BJ (cell line): ENCODE data around the gene KDM4C. TPM values are rescaled to one million over a fixed set of nuclear protein-coding genes. Genes with fewer than 3 reads are reported as not detected.

Source experiments
- CTCF ChIA-PET: fragments of 350-600 bp; formaldehyde crosslinking; extraction: SDS; loops from one replicate; lab custom pipeline; 2021; ENCODE audit warnings: antibody characterized with exemption, inconsistent platforms; lab: Yijun Ruan, JAX
- POLR2A ChIA-PET: fragments of 300-600 bp; sonication (Branson Sonifier 250); formaldehyde crosslinking; extraction: SDS; loops from one replicate; lab custom pipeline; 2021; ENCODE audit warnings: antibody characterized with exemption; lab: Charles Lee
- DNase-seq: peaks from one replicate; pipeline ENCODE4 v3.0.0-alpha.2; 2011; ENCODE audit warnings: low read depth
- H3K27me3 ChIP-seq: 2 replicates; pipeline ENCODE4 v1.6.0; 2011; ENCODE audit warnings: low read length; ENCODE audit not compliant: control insufficient read depth, insufficient read depth
- H3K36me3 ChIP-seq: 2 replicates; pipeline ENCODE4 v1.5.1; 2011; ENCODE audit warnings: low read length; ENCODE audit not compliant: control insufficient read depth, insufficient read depth
- H3K4me3 ChIP-seq: 2 replicates; pipeline ENCODE4 v1.5.1; 2011; ENCODE audit warnings: low read depth, mild to moderate bottlenecking, control low read depth, low read length
- polyA plus RNA-seq: library from polyadenylated mRNA; depleted of rRNA; stranded (reverse); fragments of >200 nt; gene quantifications from 2 replicates; pipeline ENCODE4 v1.2.3, GENCODE V29; 2011
- TF ChIP-seq, protein P1 (sequence below): IDR thresholded peaks from 2 replicates; pipeline ENCODE4 v1.5.1; 2011; ENCODE audit warnings: low read depth, mild to moderate bottlenecking, control low read depth, inconsistent platforms, low read length, moderate library complexity; ENCODE audit not compliant: insufficient read depth

The KDM4C gene
- polyA plus RNA-seq, 1 experiment, result 11.3 TPM

- DNase-seq, result no peak
- ChIA-PET CTCF (interaction anchor here (1.3 to 2.5 kb wide), 4 partner anchors 17 to 145 kb away, joined by 3 to 10 read pairs (median 8); no protein-coding TSS in a partner anchor), POLR2A (no interaction called here)
- no peaks in the 10 kb centered on the region for H3K27me3 ChIP-seq
- TF ChIP-seq, protein P1, sequence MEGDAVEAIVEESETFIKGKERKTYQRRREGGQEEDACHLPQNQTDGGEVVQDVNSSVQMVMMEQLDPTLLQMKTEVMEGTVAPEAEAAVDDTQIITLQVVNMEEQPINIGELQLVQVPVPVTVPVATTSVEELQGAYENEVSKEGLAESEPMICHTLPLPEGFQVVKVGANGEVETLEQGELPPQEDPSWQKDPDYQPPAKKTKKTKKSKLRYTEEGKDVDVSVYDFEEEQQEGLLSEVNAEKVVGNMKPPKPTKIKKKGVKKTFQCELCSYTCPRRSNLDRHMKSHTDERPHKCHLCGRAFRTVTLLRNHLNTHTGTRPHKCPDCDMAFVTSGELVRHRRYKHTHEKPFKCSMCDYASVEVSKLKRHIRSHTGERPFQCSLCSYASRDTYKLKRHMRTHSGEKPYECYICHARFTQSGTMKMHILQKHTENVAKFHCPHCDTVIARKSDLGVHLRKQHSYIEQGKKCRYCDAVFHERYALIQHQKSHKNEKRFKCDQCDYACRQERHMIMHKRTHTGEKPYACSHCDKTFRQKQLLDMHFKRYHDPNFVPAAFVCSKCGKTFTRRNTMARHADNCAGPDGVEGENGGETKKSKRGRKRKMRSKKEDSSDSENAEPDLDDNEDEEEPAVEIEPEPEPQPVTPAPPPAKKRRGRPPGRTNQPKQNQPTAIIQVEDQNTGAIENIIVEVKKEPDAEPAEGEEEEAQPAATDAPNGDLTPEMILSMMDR, result no peak
- no peak overlapping the region for H3K4me3 ChIP-seq
- no peaks in the 10 kb centered on the region for H3K36me3 ChIP-seq
Observed at GRCh38 chr9:7053903-7054302, 296.1 kb downstream of the KDM4C start.

- no peaks in the 10 kb centered on the region for H3K27me3 ChIP-seq
- TF ChIP-seq, protein P1, result no peak
- ChIA-PET POLR2A (no interaction called here), CTCF (no interaction called here)
- DNase-seq, result no peak
- H3K36me3 ChIP-seq, result no peaks in the 10 kb centered on the region
- H3K4me3 ChIP-seq, result no peak overlapping the region
Observed at GRCh38 chr9:7055171-7055903, 297.6 kb downstream of the KDM4C start.

DNA sequence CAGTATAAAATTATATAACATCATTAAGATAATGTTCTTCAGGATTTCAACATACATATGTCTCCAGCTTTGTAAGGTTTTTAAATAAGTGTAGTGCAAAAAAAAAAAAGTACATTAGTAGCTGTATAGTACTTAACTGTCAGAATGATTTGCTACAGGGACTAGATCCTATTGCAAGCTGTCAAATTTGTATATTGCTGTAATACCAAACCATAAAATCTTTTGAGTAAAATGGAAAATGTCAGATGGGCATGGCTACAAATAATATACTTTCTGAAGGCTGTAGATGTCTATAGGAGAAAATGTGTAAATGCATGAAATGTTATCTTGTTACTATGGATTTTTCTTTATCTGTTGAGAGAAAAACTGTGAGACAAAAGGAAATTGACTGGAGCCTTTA, 298.5 kb downstream of the KDM4C start:
- Histone ChIP-seq H3K4me3 (no peak overlapping the region), H3K27me3 (no peaks in the 10 kb centered on the region), H3K36me3 (no peaks in the 10 kb centered on the region)
- ChIA-PET CTCF (interaction anchor here (2.7 kb wide), 1 partner anchor 11 kb away, joined by 11 read pairs; no protein-coding TSS in a partner anchor), POLR2A (no interaction called here)
- TF ChIP-seq, protein P1, result no peak
- no peak for DNase-seq

GRCh38 chr9:7058473-7058872, 300.7 kb downstream of the KDM4C start:
- H3K27me3 ChIP-seq, result no peaks in the 10 kb centered on the region
- no peaks in the 10 kb centered on the region for H3K36me3 ChIP-seq
- POLR2A ChIA-PET, result no interaction called here
- no peak overlapping the region for H3K4me3 ChIP-seq
- CTCF ChIA-PET, result interaction anchor here (0.7 to 2.7 kb wide), 3 partner anchors 8 to 15 kb away, joined by 3 to 11 read pairs (median 3); no protein-coding TSS in a partner anchor
- TF ChIP-seq, protein P1, result no peak
- no peak for DNase-seq

DNA sequence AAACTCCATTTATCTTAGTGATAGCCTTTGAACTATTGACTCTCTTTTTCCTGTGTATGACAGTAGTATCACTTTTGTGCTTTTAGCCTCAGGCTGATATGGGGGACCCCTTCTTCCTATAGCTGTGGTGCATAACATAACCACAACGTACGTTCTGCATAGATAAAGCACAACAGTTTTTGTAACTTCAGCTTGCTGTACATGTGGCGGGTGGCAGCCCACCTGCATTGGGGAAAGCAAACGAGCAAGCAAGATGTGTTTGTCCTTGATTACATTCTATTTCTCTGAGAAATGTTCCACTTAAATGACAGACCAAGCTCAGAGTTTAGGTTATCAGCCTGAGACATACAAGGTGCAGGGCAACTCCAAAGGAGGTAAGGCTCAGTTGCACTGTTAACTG, 309.4 kb downstream of the KDM4C start:
- ChIA-PET CTCF (interaction anchor here (2.0 to 3.5 kb wide), 3 partner anchors 10 to 335 kb away, joined by 4 to 12 read pairs (median 11); no protein-coding TSS in a partner anchor), POLR2A (no interaction called here)
- no peak overlapping the region for H3K4me3 ChIP-seq
- DNase-seq, result no peak
- no peaks in the 10 kb centered on the region for H3K27me3 ChIP-seq
- TF ChIP-seq, protein P1, result no peak
- no peaks in the 10 kb centered on the region for H3K36me3 ChIP-seq
